Liver (tissue), 9 donors: Measurements from ENCODE around the gene ZNF681. TPM values are rescaled to one million over a fixed set of nuclear protein-coding genes. Genes with fewer than 3 reads are reported as not detected.

Experiments
- DNase-seq: peaks from one replicate; pipeline ENCODE4 v3.0.0-alpha.2; 2017; ENCODE audit warnings: low spot score
- H3K27ac ChIP-seq, 2 donors: one replicate each; pipeline ENCODE4 v1.7.0; 2013; ENCODE audit warnings: inconsistent platforms in 2 of 2, low read length in 2 of 2, control low read depth in 1 of 2, low read depth in 1 of 2, mild to moderate bottlenecking in 1 of 2
- H3K27me3 ChIP-seq, 4 donors: one replicate each; pipeline versions ENCODE4 v1.6.1 to v1.7.0; 2013; ENCODE audit warnings: low read length in 3 of 4, inconsistent platforms in 1 of 4, mild to moderate bottlenecking in 1 of 4, moderate library complexity in 1 of 4; ENCODE audit not compliant: control insufficient read depth in 4 of 4, insufficient read depth in 4 of 4
- H3K36me3 ChIP-seq, 4 donors: one replicate each; pipeline versions ENCODE4 v1.6.1 to v1.7.0; 2013; ENCODE audit warnings: low read length in 3 of 4, mild to moderate bottlenecking in 3 of 4, low read depth in 1 of 4, moderate library complexity in 1 of 4; ENCODE audit not compliant: control insufficient read depth in 4 of 4, insufficient read depth in 3 of 4
- H3K4me1 ChIP-seq, 4 donors: one replicate each; pipeline versions ENCODE4 v1.6.1 to v1.7.0; 2013; ENCODE audit warnings: low read length in 3 of 4, mild to moderate bottlenecking in 3 of 4, moderate library complexity in 1 of 4; ENCODE audit not compliant: control insufficient read depth in 4 of 4, insufficient read depth in 4 of 4
- H3K4me3 ChIP-seq, 3 donors: one replicate each; pipeline versions ENCODE4 v1.6.1 to v1.7.0; 2013; ENCODE audit warnings: low read length in 3 of 3, control low read depth in 1 of 3, low read depth in 1 of 3, mild to moderate bottlenecking in 1 of 3
- H3K9ac ChIP-seq, 2 donors: one replicate each; pipeline ENCODE4 v1.7.0; 2013; ENCODE audit warnings: low read length in 2 of 2, mild to moderate bottlenecking in 2 of 2, moderate library complexity in 2 of 2, control low read depth in 1 of 2, low read depth in 1 of 2
- H3K9me3 ChIP-seq, 4 donors: one replicate each; pipeline versions ENCODE4 v1.6.1 to v1.7.0; 2013; ENCODE audit warnings: low read length in 3 of 4; ENCODE audit not compliant: control insufficient read depth in 4 of 4
- ATF3 ChIP-seq: IDR thresholded peaks from 2 replicates; pipeline ENCODE4 v1.6.1; 2016; ENCODE audit warnings: antibody characterized with exemption
- EGR1 ChIP-seq, 2 donors: IDR thresholded peaks; 2 replicates each; pipeline ENCODE4 v1.6.1; 2016 to 2018; ENCODE audit warnings: antibody characterized with exemption in 2 of 2, low read depth in 2 of 2
- FOXA1 ChIP-seq: IDR thresholded peaks from 2 replicates; pipeline ENCODE4 v1.6.1; 2016; ENCODE audit warnings: antibody characterized with exemption
- GABPA ChIP-seq, 2 donors: IDR thresholded peaks in 1 of 2; conservative IDR thresholded peaks in 1 of 2; 2 replicates each; pipeline ENCODE4 v1.6.1; 2016; ENCODE audit warnings: antibody characterized with exemption in 2 of 2, mild to moderate bottlenecking in 1 of 2, moderate library complexity in 1 of 2
- HNF4A ChIP-seq, 2 donors: conservative IDR thresholded peaks; 2 replicates each; pipeline ENCODE4 v1.6.1; 2016; ENCODE audit warnings: antibody characterized with exemption in 2 of 2, mild to moderate bottlenecking in 2 of 2
- HNF4G ChIP-seq: IDR thresholded peaks from 2 replicates; pipeline ENCODE4 v1.6.1; 2016; ENCODE audit warnings: antibody characterized with exemption
- JUND ChIP-seq, 2 donors: IDR thresholded peaks; 2 replicates each; pipeline ENCODE4 v1.6.1; 2016; ENCODE audit warnings: antibody characterized with exemption in 2 of 2
- RAD21 ChIP-seq, 2 donors: IDR thresholded peaks; 2 replicates each; pipeline ENCODE4 v1.6.1; 2016; ENCODE audit warnings: antibody characterized with exemption in 2 of 2, mild to moderate bottlenecking in 2 of 2
- REST ChIP-seq: IDR thresholded peaks from 2 replicates; pipeline ENCODE4 v1.6.1; 2016; ENCODE audit warnings: antibody characterized with exemption, mild to moderate bottlenecking
- RXRA ChIP-seq, 2 donors: IDR thresholded peaks; 2 replicates each; pipeline ENCODE4 v1.6.1; 2017 to 2018; ENCODE audit warnings: antibody characterized with exemption in 2 of 2, mild to moderate bottlenecking in 1 of 2
- TAF1 ChIP-seq: conservative IDR thresholded peaks from 2 replicates; pipeline ENCODE4 v1.6.1; 2016; ENCODE audit warnings: antibody characterized with exemption, mild to moderate bottlenecking
- YY1 ChIP-seq: IDR thresholded peaks from 2 replicates; pipeline ENCODE4 v1.6.1; 2016; ENCODE audit warnings: antibody characterized with exemption, mild to moderate bottlenecking
- WGBS: extraction: QIAGEN DNeasy Blood & Tissue Kit; methylation state at CpG from one replicate; pipeline ENCODE4 v1.1.7; 2013; 5-methylcytosine and 5-hydroxymethylcytosine counted together
- polyA plus RNA-seq, 2 donors: library from polyadenylated mRNA; stranded (reverse) in 1 of 2; unstranded in 1 of 2; fragments of 200-250 nt in 1 of 2; fragments of >200 nt in 1 of 2; fragmentation: Nextera tagmentation in 1 of 2; extraction: Ambion mirVana in 1 of 2; gene quantifications; one replicate each; pipeline versions ENCODE4 v1.2.1 to v1.2.3, GENCODE V29; 2013 to 2015
- total RNA-seq, 2 donors: library from RNA; depleted of rRNA; stranded (reverse); fragments of >200 nt; gene quantifications; one replicate each; pipeline ENCODE4 v1.2.3, GENCODE V29; 2014
- TF ChIP-seq, protein P1 (sequence below): IDR thresholded peaks from 2 replicates; pipeline ENCODE4 v1.6.1; 2016; ENCODE audit warnings: antibody characterized with exemption
- TF ChIP-seq, protein P2 (sequence below): fragments of 150-350 bp; IDR thresholded peaks from 2 replicates; pipeline ENCODE4 v1.5.1; 2017; ENCODE audit warnings: improper control_type of control experiment, low read depth, low read length; ENCODE audit not compliant: missing input control
- TF ChIP-seq, protein P3 (sequence below): IDR thresholded peaks from 2 replicates; pipeline ENCODE4 v1.6.1; 2016; ENCODE audit warnings: antibody characterized with exemption
- donor health status: healthy.
- donor health status: healthy.
- donor health status: healthy.
- donor health status: healthy.
- donor health status: healthy.

The ZNF681 gene
- total and polyA plus RNA-seq, 4 donors, result 0.06 to 2.8 (median 0.27) TPM

GRCh38 chr19:23799321-23799720 is 40.6 kb upstream of the ZNF681 start (continued):
- no peak for TF ChIP-seq REST

DNA sequence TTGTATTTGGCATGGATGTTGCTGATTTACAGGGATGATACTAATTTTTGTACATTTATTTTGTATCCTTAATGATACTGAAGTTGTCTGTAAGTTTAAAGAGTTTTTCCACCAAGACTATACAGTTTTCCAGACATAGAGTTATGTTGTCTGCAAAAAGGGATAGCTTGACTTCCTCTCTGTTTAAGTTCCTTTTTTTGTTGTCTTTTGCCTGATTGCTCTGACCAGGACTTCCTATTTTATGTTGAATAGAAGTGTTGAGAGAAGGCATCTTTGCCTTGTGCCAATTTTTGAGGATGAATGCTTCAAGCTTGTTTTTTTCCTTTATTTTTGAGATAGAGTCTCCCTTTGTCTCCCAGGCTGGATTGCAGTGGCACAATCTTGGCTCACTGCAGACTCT is 36.8 kb upstream of the ZNF681 start:
- Histone ChIP-seq H3K36me3 (no peaks in the 10 kb centered on the region), H3K27ac (no peak overlapping the region), H3K4me1 (no peaks in the 10 kb centered on the region), H3K9ac (no peak overlapping the region), H3K9me3 (peaks cover 0 to 3% (median 1%) of the 10 kb centered on the region in 4 donors), H3K4me3 (no peak overlapping the region), H3K27me3 (no peaks in the 10 kb centered on the region)
- no peak for DNase-seq
- TF ChIP-seq GABPA (IDR thresholded peaks at IDR 0.05 in 1 of 2, conservative IDR thresholded peaks at IDR 0.05 in 1 of 2) (no peak), JUND (IDR thresholded peaks at IDR 0.05) (no peak), FOXA1 (no peak), TAF1 (no peak), HNF4G (no peak), YY1 (no peak), EGR1 (IDR thresholded peaks at IDR 0.05; ENCODE audit: low read depth in 2 of 2) (no peak)
- TF ChIP-seq, protein P1, sequence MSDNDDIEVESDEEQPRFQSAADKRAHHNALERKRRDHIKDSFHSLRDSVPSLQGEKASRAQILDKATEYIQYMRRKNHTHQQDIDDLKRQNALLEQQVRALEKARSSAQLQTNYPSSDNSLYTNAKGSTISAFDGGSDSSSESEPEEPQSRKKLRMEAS, result no peak
- TF ChIP-seq, protein P2, sequence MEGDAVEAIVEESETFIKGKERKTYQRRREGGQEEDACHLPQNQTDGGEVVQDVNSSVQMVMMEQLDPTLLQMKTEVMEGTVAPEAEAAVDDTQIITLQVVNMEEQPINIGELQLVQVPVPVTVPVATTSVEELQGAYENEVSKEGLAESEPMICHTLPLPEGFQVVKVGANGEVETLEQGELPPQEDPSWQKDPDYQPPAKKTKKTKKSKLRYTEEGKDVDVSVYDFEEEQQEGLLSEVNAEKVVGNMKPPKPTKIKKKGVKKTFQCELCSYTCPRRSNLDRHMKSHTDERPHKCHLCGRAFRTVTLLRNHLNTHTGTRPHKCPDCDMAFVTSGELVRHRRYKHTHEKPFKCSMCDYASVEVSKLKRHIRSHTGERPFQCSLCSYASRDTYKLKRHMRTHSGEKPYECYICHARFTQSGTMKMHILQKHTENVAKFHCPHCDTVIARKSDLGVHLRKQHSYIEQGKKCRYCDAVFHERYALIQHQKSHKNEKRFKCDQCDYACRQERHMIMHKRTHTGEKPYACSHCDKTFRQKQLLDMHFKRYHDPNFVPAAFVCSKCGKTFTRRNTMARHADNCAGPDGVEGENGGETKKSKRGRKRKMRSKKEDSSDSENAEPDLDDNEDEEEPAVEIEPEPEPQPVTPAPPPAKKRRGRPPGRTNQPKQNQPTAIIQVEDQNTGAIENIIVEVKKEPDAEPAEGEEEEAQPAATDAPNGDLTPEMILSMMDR, result no peak
- TF ChIP-seq, protein P3, sequence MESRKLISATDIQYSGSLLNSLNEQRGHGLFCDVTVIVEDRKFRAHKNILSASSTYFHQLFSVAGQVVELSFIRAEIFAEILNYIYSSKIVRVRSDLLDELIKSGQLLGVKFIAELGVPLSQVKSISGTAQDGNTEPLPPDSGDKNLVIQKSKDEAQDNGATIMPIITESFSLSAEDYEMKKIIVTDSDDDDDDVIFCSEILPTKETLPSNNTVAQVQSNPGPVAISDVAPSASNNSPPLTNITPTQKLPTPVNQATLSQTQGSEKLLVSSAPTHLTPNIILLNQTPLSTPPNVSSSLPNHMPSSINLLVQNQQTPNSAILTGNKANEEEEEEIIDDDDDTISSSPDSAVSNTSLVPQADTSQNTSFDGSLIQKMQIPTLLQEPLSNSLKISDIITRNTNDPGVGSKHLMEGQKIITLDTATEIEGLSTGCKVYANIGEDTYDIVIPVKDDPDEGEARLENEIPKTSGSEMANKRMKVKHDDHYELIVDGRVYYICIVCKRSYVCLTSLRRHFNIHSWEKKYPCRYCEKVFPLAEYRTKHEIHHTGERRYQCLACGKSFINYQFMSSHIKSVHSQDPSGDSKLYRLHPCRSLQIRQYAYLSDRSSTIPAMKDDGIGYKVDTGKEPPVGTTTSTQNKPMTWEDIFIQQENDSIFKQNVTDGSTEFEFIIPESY, result no peak

DNA sequence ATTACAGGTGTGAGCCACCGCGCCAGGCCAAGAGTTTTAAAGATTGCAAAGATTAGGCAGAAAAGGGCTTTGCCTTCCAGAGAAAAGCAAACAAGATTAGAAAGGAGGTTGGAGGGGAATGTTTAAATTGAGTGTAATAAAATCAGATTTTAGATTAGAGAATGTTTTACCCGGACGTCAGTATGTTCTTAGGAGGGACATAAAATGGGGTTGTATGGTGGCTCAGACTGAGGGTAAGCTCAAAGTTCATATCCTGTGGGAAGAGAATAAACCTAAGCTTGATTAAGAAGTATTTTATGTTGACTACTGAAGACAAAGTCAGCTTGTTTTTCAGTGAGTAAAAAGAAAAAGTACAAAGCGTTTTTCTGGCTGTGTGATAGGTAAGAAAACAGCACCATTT is 34.1 kb upstream of the ZNF681 start:
- Histone ChIP-seq H3K27ac (no peak overlapping the region), H3K9ac (no peak overlapping the region), H3K4me1 (no peaks in the 10 kb centered on the region), H3K9me3 (peaks cover 0 to 3% (median 1%) of the 10 kb centered on the region in 4 donors), H3K36me3 (no peaks in the 10 kb centered on the region), H3K4me3 (no peak overlapping the region), H3K27me3 (no peaks in the 10 kb centered on the region)
- DNase-seq, result no peak
- WGBS, result 87% methylated on average over 5 of the region's 5 CpGs
- no peak for TF ChIP-seq REST
- no peak for TF ChIP-seq HNF4A (conservative IDR thresholded peaks at IDR 0.05)
- TF ChIP-seq ATF3, result no peak
- TF ChIP-seq JUND (IDR thresholded peaks at IDR 0.05), result no peak
- no peak for TF ChIP-seq FOXA1
- TF ChIP-seq, protein P1, result no peak
- TF ChIP-seq GABPA (IDR thresholded peaks at IDR 0.05 in 1 of 2, conservative IDR thresholded peaks at IDR 0.05 in 1 of 2), result no peak
- no peak for TF ChIP-seq EGR1 (IDR thresholded peaks at IDR 0.05; ENCODE audit: low read depth in 2 of 2)
- no peak for TF ChIP-seq RXRA (IDR thresholded peaks at IDR 0.05)
- TF ChIP-seq RAD21 (IDR thresholded peaks at IDR 0.05), result no peak
- TF ChIP-seq, protein P3, result no peak
- TF ChIP-seq YY1, result no peak
